Measurements from ENCODE around the gene NF2. TPM values are rescaled to one million over a fixed set of nuclear protein-coding genes. Genes with fewer than 3 reads are reported as not detected.
"Not testable (repeated sequence)": the region's sequence is repeated elsewhere in the genome, so short reads cannot be mapped to it uniquely, and the experiment has no call there.

NF2 gene
- 18.0 and 18.4 TPM in 2 replicates for polyA plus RNA-seq (2014; cell fraction: cytosol; rRNA removed)
- 7.8 and 9.1 TPM in 2 replicates for polyA plus RNA-seq (2014; cell fraction: nucleus; rRNA removed)

DNA sequence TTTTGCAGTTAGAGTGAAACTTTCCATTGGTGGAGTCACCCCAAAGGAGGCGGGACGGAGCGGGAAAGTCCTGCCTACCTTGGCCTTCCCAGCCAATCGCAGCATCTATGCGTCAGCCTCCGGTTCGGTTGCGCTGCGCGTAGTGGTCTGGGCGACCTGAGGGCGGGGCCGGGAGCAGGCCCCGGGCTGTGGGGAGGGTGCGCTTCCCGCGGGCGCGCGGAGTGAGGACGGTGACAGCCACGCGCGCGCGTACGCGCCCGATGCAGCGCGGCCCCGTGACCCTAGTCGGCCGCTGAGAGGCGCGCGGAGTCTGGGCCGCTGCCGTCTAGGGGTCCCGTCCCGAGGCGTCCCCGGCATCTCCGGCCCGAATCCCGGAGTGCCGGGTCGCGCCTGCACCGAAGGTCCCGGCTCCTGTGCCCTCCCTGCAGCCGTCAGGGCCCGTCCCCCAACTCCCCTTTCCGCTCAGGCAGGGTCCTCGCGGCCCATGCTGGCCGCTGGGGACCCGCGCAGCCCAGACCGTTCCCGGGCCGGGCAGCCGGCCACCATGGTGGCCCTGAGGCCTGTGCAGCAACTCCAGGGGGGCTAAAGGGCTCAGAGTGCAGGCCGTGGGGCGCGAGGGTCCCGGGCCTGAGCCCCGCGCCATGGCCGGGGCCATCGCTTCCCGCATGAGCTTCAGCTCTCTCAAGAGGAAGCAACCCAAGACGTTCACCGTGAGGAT lies at the start of gene NF2:
Gene NF2 (plus strand): TSS at position 276 of the 718 bp plus-strand sequence. CDS start 366 bp downstream, at position 642.
- DNase-seq (ENCODE audit: low spot score), result peak; percentile 99

DNA sequence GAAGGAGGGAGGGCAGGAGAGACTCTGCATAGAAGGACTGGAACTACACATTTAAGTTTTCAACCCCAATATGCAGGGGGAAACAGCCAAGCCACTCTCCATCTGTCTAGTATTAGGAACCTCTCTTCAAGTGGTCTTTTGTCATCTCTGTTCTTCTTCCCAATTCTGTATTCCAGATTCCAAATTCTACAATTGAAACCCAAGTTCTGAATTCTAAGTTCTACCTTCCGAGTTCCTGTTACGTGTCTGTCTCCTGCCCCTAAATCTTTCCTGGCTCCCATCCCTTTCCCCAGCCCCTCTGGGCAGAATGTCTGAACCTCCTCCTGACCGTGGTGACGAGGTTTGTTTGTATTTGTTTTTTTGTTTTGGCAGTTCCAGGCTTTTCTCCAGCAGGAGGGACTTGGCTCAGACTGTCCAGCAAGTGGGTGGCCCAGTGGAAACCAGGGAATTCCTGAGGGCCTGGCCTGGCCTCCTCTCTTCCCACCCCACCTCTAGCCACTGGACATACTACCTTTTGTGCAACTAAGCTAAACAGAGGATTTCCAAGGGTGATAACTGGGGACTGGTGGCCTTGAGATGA lies 48.3 kb upstream of the NF2 start:
- no peak for DNase-seq (ENCODE audit: low spot score)

DNA sequence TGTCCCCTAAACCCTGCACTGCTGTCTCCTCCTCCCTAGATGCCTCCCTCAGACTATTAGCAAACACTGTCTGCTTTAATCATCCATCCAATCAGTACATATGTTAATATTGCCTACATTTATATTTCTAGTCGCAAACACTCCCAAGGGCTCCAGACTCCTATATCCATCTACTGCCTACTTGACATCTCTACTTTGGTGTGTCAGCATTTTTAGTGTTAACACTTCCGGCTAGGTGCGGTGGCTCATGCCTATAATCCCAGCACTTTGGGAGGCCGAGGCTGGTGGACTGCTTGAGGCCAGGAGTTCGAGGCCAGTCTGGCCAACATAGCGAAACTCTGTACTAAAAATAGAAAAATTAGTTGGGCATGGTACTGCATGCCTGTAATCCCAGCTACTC lies 44.4 kb upstream of the NF2 start:
- DNase-seq (ENCODE audit: low spot score), result no peak

DNA sequence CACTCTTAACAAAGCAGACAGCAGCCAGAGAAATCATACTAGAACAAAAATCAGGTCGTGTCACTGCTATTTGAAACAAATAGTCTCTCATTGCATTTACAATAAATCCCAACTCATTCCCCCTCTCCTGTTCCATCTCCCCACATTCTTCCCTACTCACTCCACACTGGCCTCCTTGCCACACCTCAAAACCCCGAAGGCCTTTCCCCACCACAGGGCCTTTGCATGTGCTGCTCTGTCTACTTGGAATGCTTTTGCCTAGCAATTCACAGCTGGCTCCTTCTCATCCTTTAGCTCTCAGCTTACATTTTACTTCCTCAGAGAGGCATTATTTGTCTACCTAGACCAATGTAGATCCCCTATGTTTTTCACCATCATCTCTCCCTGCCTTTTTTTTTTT lies 43.6 kb upstream of the NF2 start:
- DNase-seq (ENCODE audit: low spot score), result no peak

DNA sequence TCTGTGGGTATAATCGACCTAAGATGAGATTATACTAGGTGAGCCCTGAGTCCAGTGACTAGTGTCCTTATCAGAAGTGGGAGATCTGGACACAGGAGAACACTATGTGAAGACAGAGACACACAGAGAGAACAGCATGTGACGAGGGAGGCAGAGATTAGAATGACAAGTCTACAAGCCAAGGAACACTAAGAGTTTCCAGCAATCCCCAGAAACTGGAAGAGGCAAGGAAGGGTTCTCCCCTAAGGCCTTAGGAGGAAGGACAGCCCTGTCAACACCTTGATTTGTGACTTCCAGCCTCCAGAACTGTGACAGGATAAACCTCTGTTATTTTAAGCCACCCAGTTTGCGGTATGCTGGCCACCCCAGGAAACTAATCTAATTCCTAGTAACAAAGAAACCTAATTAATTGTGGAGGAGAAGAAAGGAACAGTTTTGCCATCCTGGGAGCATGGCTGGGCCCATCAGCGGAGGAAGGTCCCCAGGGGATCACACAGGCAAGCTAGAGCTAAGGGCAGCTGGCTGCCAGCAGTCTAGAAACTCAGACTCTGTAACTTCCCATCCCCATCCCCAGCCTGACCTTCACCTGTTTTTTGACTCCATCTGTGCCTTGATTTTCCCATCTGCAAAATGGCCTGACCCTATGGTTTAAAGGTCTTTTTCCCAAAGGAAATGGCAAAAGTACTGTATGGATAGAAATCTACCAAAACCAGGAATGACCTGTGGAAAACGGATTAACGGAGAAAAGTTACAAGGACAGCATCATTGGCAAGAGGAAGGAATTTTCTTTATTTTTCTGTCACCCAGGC lies 39.6 kb upstream of the NF2 start:
- no peak for DNase-seq (ENCODE audit: low spot score)

DNA sequence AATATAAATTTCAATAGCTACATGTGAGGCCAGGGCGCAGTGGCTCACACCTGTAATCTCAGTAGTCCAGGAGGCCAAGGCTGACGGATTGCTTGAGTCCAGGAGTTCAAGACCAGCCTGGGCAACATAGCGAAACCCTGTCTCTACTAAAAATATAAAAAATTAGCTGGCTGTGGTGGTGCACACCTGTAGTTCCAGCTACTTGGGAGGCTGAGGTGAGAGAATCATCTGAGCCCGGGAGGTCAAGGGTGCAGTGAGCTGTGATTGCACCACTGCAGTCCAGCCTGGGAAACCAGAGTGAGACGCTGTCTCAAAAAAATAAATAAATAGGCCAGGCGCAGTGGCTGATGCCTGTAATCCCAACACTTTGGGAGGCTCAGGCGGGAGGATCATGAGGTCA lies 36.9 kb upstream of the NF2 start:
- DNase-seq (ENCODE audit: low spot score), result not testable (repeated sequence)

DNA sequence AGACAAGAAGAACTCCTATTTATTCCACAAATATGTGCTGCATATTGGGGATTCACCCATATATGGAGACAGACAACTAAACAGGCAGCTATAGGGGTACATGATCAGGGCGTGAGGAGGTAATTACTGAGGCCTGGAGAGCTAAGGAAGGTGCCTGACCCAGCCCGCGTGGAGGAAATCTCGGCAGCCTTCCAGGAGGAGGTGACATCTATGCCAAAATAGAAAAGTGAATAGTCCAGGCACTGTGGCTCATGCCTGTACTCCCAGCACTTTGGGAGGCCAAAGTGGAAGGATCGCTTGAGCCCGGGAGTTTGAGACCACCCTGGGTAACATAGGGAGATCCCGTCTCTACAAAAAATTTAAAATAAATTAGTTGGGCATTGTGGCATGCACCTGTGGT lies 36.1 kb upstream of the NF2 start:
- DNase-seq (ENCODE audit: low spot score), result no peak

DNA sequence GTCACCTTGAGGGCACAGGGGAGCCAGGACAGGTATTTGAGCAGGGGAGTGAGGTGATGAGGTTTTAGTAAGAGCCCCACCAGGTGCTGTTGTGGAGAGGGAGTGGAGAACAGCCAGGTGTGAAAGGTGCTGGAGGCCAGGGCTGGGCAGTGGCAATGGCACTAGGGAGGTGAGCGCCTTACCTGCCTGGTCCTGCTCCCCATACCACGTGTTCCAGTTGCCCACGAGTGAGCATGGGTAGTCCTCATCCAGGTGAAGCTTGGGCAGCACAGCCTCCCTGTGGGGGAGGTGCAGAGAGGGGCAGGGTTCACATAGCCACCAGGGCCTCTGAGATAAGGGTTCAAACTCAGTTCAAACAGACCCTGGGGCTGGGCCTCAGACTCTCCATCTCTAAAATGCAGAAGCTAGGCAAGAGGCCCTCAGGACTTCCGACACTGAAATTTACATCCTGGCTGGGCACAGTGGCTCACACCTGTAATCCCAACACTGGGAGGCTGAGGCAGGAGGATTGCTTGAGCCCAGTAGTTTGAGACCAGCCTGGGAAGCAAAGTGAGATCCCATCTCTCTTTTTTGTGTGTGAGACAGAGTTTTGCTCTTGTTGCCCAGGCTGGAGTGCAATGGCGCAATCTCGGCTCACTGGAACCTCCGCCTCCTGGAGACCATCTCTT lies 34.3 kb upstream of the NF2 start:
- no peak for DNase-seq (ENCODE audit: low spot score)

DNA sequence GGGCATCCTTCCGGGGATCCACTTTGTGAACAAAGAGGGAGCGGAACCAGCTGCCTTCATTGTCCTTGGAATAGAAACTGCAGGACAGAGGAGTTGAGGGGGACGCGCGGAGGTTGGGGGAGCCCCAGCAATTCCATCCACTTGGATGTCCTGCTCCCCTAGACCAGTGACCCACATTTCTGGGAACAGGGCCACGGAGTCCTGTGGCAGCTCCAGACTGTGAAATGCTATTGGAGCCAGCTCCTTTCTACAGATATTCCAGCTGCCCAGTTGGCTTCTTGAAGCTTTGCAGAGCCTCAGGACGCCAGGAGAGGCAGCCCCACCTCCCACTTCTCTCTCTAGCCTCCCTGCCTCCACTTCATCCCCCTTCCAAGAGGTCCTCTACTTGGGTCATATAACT lies 33.0 kb upstream of the NF2 start:
- DNase-seq (ENCODE audit: low spot score), result no peak

DNA sequence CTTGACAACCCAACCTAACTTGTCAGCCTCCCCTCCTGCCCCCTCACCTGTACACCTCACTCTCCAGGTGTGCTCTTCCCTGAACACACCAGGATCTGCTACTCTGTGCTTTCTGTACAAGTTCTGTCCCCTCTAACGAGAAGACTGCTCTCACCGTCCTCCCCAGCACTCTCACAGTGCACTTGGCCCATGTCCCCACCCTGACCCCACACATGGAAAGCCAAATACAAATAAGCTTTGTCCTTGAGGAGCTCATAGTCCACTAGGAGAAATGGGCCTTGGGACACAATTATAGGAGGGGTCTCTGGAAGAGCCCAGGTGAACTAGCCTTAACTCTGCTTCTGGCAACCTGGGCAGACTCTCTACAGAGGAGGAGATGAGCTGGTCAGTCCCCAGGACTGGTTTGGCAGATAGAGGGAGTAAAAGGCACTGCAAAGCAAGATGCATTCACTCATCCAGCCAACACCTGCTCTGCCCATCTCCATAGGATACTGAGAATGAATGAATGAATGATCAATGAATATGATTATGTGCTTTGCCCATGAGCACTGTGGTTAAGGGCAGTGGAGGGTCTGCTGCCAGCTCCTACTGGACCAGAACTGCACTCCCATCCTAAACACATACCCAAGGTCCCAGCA lies 32.4 kb upstream of the NF2 start:
- DNase-seq (ENCODE audit: low spot score), result no peak

DNA sequence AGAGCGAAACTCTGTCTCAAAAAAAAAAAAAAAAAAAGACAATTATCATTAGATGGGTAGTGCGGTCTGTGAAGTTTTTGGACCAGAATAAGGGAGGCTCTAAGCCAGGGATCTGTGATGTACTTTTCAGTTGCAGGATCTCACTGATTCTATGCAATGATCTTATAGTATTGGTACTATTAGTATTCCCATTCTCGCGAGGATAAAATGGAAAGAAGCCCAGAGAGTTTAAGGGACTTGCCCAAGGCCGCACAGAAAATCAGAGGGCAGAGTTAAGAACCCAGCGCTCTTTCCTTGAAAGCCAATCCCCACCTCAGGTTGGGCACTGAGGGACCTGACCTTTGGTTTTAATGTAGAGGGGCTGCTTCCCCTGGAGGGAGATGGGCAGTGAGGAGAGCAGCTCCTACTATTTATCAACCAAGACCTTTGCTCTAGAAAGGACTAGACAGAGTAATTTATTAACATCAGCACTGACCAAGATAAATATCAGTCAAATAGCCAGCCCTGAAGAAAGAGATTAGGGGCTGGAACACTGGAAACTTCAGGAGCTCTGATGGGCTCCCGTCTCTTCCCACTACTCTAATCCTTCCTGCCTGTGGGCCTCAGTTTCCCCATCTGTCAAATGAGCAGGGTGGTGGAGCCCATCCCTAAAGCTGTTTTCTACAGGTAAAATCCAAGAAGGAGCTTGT lies 28.5 kb upstream of the NF2 start:
- DNase-seq (ENCODE audit: low spot score), result no peak

DNA sequence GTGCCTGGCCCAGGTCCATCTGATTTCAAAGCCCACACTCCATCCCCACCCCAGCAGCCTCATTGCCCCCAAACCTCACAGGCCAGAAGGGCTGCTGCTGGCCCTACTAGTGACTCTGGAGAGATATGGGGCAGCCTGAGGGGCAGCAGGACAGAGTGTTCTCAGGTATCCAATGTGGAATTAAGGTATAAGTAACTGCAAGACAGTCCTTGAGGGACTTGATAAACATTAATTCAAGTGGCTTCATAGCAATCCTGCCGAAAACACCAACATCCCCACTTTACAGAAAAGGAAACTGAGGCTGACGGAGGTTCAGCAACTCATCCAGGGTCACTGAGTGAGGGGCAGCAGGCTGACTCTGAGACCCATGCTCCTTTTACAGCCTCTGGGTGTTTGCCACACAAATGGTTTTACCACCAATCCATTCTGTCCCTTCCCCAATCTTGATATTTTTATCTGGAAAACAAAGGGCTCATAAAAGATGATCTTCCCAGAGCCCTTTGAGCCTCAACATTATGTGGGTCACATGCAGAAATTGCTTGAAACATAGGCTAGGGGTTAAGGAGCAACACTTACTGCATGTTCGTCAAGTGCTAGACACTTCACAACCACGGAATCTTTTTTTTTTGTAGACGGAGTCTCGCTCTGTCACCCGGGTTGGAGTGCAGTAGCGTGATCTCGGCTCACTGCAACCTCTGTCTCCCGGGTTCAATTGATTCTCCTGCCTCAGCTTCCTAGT lies 24.8 kb upstream of the NF2 start:
- no peak for DNase-seq (ENCODE audit: low spot score)

DNA sequence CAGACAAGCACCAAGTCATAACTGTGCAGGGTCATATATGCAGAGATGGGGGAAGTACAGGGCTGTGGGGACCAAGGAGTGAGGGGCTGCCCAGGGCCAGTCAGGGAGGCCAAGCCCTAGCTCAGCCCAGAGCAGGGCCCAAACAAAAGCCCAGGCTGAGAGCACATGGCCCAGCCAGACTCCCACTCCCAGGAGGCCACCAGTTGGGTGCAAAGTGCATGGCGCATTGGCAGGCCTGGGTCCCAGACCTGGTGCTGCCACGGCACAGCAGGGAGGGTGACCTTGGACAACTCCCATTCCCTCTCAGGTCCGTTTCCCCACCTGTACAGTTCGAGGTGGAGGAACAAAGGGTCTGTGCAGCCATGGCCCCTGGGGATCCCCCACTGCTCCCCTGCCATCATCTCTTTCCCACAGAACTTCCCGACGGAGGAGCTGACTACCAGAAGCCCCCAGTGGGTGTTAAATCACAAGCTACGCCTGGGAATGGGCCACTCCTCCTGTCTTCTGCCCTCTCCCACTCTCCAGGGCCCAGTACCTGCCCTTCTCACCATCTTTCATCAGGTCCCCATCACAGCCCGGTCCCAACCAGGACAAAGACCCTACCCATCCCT lies 23.1 kb upstream of the NF2 start:
- peak; percentile 38 for DNase-seq (ENCODE audit: low spot score)

DNA sequence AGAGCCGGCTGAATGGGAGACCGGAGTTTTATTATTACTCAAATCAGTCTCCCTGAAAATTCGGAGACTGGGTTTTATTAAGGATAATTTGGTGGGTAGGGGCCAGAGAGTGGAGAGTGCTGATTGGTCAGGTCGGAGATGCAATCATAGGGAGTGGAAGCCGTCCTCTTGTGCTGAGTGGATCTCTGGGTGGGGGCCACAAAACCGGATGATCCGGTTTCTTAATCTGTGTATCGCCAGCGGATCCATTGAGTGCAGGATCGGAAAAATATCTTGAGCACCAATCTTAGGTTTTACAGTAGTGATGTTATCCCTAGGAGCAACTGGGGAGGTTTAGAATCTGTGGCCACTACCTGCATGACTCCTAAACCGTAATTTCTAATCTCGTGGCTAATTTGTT lies 21.6 kb upstream of the NF2 start:
- DNase-seq (ENCODE audit: low spot score), result no peak

DNA sequence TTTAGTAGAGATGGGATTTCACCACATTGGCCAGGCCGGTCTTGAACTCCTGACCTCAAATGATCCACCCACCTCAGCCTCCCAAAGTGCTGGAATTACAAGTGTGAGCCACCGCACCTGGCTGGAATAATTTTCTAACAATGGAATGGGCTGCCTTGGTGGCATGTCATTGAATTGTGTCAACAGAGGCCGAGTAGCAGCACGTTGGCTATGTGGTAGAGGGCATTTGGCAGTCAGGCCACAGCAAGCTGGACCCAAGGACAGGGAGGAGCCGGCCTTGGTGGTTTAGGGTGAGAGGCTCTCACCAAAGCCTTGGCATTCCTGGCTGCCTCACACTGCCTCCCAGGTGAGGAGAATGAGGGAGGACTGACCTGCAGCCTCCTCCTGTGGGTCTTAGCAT lies 18.5 kb upstream of the NF2 start:
- no peak for DNase-seq (ENCODE audit: low spot score)

DNA sequence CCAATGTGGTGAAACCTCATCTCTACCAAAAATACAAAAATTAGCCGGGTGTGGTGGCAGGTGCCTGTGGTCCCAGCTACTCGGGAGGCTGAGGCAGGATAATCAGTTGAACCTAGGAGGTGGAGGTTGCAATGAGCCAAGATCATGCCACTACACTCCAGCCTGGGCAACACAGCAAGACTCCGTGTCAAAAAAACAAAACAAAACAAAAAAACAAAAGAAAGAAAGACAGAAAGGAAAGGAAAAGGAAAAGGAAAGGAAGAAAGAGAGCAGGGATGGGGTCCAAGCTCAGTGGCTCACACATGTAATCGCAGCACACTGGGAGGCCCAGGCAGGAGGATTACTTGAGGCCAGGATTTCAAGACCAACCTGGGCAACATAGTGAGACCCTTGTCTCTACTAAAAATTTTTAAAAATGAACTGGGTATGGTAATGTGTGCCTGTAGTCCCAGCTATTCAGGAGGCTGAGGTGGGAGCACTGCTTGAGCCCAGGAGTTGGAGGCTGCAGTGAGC lies 17.2 kb upstream of the NF2 start:
- not testable (repeated sequence) for DNase-seq (ENCODE audit: low spot score)

DNA sequence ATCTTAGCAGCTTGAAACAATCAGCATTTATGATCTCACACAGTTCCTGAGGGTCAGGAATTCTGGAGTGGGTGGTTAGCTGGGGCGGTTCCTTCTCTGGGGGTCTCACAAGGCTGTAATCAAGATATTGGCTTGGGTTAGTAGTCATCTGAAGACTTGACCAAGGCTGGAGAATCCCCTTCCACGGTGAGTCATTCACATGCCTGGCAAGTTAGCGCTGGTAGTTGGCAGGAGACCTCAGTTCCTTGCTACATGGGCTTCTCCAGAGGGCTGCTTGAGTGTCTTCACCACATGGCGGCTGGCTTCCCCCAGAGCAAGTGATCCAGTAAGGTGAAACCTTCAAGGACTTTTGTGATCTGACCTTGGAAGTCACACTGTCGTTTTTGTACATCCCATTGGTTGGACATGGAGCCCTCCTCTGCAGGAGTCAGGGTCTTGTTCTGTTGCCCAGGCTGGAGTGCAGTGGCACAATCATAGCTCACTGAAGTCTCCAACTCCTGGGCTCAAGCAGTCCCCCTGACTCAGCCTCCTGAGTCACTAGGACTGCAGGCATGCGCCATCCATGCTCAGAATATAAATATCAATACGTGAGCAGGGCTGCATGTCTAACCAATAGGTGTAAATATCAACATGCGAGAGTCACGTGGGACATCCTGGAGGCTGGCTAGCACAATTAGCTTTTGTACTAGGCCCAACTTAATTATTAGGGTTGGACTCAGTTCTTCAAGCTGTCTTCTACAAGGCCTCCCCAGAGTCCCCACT lies 15.3 kb upstream of the NF2 start:
- no peak for DNase-seq (ENCODE audit: low spot score)

DNA sequence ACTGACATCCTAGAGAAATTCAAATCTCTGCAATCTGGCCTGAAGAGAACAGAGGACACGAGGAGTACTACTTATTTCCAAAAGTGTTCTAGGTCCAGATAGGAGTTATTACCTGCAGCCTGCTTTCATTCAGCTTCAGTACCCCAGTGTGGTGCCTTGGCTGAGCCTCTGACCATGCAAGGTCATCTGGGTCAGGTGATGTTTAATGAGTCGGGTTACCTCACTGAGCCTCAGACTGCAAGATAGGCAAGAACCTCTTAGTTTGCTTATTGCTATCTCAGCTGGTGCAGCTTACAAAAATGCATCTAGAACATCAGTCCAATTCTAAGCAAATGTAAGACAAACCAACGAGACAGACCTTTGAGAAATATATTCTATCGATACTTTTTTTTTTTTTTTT lies 9.5 kb upstream of the NF2 start:
- DNase-seq (ENCODE audit: low spot score), result no peak

DNA sequence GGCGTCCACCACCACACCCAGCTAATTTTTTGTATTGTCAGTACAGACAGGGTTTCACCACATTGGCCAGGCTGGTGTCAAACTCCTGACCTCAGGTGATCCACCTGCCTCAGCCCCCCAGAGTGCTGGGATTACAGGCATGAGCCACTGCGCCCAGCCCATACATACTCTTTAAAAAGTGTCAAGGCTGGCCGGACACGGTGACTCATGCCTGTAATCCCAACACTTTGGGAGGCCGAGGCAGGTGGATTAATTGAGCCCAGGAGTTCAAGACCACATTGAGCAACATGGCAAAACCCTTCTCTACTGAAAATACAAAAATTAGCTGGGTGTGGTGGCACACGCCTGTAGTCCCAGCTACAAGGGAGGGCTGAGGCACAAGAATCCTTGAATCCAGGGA lies 9.0 kb upstream of the NF2 start:
- not testable (repeated sequence) for DNase-seq (ENCODE audit: low spot score)
